HUES64 (cell line): ENCODE data around the gene CAPS.

Experiments used
- H3K27ac ChIP-seq: 2 replicates; pipeline ENCODE4 v1.7.0; 2013; ENCODE audit warnings: low read depth, low read length, inconsistent platforms
- H3K27me3 ChIP-seq: 2 replicates; pipeline ENCODE4 v1.6.1; 2013; ENCODE audit warnings: mild to moderate bottlenecking, low read length; ENCODE audit not compliant: insufficient read depth
- H3K36me3 ChIP-seq: 2 replicates; pipeline ENCODE4 v1.6.1; 2013; ENCODE audit warnings: mild to moderate bottlenecking, low read length; ENCODE audit not compliant: insufficient read depth
- H3K4me1 ChIP-seq: 2 replicates; pipeline ENCODE4 v1.6.1; 2013; ENCODE audit warnings: mild to moderate bottlenecking, low read length, moderate library complexity; ENCODE audit not compliant: insufficient read depth
- H3K4me3 ChIP-seq: 2 replicates; pipeline ENCODE4 v1.5.1; 2013; ENCODE audit warnings: mild to moderate bottlenecking, low read length, moderate library complexity
- H3K9ac ChIP-seq: 2 replicates; pipeline ENCODE4 v1.6.1; 2013; ENCODE audit warnings: mild to moderate bottlenecking, low read depth, low read length
- H3K9me3 ChIP-seq: 2 replicates; pipeline ENCODE4 v1.6.1; 2013; ENCODE audit warnings: low read depth, low read length; ENCODE audit not compliant: insufficient read depth
- WGBS: fragments of 150-250, 120-280 bp; methylation state at CpG from one replicate; pipeline ENCODE4 v1.1.7; 2013; ENCODE audit warnings: missing lambda C conversion rate; 5-methylcytosine and 5-hydroxymethylcytosine counted together

Gene CAPS

DNA sequence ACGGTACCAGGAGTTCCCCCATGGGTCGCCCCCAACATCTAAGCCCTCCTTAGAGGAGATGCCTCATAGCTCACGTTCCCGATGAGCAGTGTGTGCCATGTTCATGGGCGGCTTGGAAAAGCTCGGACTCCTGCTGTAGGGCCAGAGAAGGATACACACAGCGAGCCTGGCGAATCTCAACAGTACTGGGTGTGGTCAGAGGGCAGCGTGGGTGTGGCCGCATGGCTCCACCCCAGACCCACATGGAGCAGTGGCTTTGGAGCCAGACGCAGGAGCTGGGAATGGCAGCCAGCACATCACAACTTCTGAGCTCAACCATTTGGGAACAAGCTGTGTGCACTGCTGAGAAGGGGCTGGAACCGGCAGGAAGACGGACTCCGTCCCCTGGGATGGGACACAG is 15.6 kb downstream of the CAPS start:
- Histone ChIP-seq H3K9ac (no peak overlapping the region), H3K36me3 (peaks cover 86% of the 10 kb centered on the region), H3K4me1 (no peaks in the 10 kb centered on the region), H3K27me3 (no peaks in the 10 kb centered on the region), H3K4me3 (no peak overlapping the region), H3K9me3 (no peaks in the 10 kb centered on the region), H3K27ac (no peak overlapping the region)
- WGBS: 91% methylated on average over 14 of the region's 14 CpGs

DNA sequence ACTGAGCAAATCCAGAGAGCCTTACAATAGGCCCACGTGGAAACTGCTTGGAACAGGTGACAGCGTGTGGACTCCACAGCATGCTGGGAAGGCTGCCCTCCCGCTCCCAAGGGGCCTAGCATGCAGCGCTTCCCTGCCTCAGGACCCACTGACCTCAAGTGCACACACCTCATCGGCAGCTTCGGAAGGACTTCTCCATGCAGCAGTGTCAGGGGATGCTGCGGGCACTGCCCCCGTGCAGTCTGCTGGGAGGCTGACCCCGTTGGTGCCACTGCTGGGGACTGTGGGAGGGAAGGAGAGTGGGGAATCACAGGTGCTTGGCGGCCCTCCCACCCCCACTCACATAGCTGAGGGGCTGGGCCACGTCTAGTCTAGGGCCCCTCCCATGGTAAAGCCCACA is 17.2 kb downstream of the CAPS start:
- H3K27me3 ChIP-seq: no peaks in the 10 kb centered on the region
- H3K27ac ChIP-seq: no peak overlapping the region
- H3K36me3 ChIP-seq: peaks cover 80% of the 10 kb centered on the region
- H3K4me3 ChIP-seq: no peak overlapping the region
- H3K4me1 ChIP-seq: no peaks in the 10 kb centered on the region
- WGBS: 98% methylated on average over 11 of the region's 11 CpGs
- H3K9me3 ChIP-seq: no peaks in the 10 kb centered on the region
- H3K9ac ChIP-seq: no peak overlapping the region

DNA sequence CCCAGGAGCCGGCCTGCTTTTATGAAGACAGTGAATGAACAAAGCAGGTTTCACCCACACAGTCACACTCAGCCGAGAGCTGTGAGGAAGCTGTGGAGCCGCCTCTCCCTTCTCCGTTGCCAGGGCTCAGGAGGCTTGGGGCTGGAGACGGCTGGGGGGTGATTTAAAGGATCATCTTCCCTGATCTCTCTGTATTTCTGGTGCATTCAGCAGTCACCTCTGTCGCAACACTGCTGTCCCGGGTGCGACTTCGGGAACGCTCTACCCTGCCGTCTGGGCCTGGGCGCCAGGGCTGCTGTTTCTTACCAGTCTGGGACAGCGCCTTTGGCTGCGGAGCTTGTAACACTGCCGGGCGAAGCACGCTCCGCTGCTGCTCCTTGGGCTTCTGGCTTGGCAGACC is 18.1 kb downstream of the CAPS start:
- Histone ChIP-seq H3K36me3 (peaks cover 79% of the 10 kb centered on the region), H3K4me1 (no peaks in the 10 kb centered on the region), H3K9ac (no peak overlapping the region), H3K27ac (no peak overlapping the region), H3K27me3 (no peaks in the 10 kb centered on the region), H3K9me3 (no peaks in the 10 kb centered on the region), H3K4me3 (no peak overlapping the region)
- WGBS: 97% methylated on average over 18 of the region's 18 CpGs

DNA sequence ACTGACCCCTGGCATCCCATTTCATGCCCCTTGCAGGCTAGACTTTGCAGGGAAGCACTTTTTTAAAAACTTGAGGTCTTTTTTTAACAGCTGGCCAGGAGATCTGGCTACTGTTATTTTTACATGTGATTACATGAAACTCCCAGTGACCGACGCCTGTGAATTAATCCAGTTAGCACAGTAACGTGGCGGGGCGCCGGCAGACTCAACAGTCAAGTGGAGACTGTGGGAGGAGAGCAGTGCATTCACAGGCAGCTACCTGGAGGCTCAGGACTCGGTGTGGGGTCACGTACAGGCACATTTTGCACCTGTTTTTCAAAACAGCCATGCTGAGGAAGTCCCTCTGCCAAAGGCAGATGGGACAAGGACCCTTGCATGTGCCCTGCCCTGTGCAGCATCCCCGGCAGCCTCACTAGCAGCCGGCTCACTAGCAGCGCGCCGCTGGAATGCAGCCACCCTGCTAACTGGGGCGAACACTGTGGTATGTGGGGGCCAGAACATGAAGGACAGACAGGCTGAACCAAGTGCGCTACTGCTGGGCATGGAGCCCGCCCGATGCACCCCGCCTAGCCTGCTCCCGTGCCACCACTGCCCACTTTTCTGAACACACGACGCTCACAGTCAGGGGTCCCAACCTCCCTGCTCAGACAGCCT is 18.7 kb downstream of the CAPS start:
- H3K27me3 ChIP-seq: no peaks in the 10 kb centered on the region
- H3K4me3 ChIP-seq: no peak overlapping the region
- no peaks in the 10 kb centered on the region for H3K9me3 ChIP-seq
- H3K4me1 ChIP-seq: no peaks in the 10 kb centered on the region
- no peak overlapping the region for H3K27ac ChIP-seq
- 95% methylated on average over 21 of the region's 21 CpGs for WGBS
- H3K36me3 ChIP-seq: peaks cover 79% of the 10 kb centered on the region
- H3K9ac ChIP-seq: no peak overlapping the region

DNA sequence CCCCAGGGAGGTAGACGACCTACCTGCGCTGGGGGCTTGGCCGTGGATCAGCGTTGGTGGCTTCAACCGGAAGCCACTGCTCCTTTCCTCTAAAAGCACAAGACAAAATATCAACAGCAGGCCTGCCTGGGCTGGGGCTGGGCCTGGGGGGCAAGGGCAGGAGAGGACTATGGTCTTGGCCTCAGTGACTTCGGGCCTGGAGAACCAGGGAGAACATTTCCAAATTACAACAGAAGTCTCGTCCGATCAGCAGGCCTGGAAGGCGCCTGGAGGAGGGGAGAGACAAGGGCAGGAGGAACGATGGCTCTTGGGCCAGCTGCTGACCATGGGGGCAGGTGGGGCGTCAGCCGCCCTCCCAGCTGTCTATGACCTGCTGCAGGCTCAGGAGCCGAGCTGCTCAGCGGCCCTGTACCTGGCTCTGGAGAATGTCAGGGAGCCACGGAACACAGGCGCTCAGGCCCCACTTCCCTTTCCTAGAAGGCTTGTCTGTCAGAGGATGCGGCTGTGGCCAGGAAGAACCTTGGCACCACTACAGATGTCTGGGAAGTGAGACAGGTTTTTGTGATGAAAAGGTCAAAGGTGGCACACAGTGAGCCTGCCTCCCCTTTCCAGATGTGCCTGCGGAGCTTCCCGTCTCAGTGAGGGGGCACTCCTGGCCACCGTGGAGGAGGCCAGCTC is 19.5 kb downstream of the CAPS start:
- Histone ChIP-seq H3K4me1 (no peaks in the 10 kb centered on the region), H3K4me3 (no peak overlapping the region), H3K9ac (no peak overlapping the region), H3K27me3 (no peaks in the 10 kb centered on the region), H3K9me3 (no peaks in the 10 kb centered on the region), H3K36me3 (peaks cover 76% of the 10 kb centered on the region), H3K27ac (no peak overlapping the region)
- WGBS: 91% methylated on average over 20 of the region's 20 CpGs

DNA sequence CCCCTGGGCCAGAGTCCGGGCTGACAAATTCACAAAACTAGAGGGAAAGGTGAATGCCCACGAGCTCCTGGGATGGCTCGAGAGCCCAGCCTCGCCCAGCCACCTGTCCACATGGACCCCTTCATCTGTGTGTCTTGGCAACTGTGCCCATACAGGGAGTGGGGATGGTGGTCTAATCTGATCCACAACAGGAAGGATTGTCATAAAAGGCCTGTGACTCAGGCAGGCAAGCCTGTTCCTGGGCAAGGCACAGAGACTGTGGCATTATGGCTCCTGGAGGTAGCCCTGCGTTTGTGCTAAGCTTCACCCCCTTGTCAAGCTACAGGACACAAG is 20.0 kb downstream of the CAPS start:
- 96% methylated on average over 5 of the region's 5 CpGs for WGBS
- Histone ChIP-seq H3K27me3 (no peaks in the 10 kb centered on the region), H3K4me1 (no peaks in the 10 kb centered on the region), H3K27ac (no peak overlapping the region), H3K9me3 (no peaks in the 10 kb centered on the region), H3K4me3 (no peak overlapping the region), H3K36me3 (peaks cover 74% of the 10 kb centered on the region), H3K9ac (no peak overlapping the region)

GRCh38 chr19:5934774-5935472 is 20.9 kb downstream of the CAPS start:
- Histone ChIP-seq H3K4me1 (no peaks in the 10 kb centered on the region), H3K27ac (no peak overlapping the region), H3K27me3 (no peaks in the 10 kb centered on the region), H3K4me3 (no peak overlapping the region), H3K9ac (no peak overlapping the region), H3K9me3 (no peaks in the 10 kb centered on the region), H3K36me3 (peaks cover 74% of the 10 kb centered on the region)
- 93% methylated on average over 15 of the region's 16 CpGs for WGBS

GRCh38 chr19:5935473-5936291 is 21.6 kb downstream of the CAPS start:
- Histone ChIP-seq H3K27ac (no peak overlapping the region), H3K27me3 (no peaks in the 10 kb centered on the region), H3K36me3 (peaks cover 74% of the 10 kb centered on the region), H3K9me3 (no peaks in the 10 kb centered on the region), H3K4me3 (no peak overlapping the region), H3K9ac (no peak overlapping the region), H3K4me1 (no peaks in the 10 kb centered on the region)
- WGBS: 95% methylated on average over 25 of the region's 25 CpGs

GRCh38 chr19:5936292-5936592 is 22.2 kb downstream of the CAPS start:
- Histone ChIP-seq H3K4me3 (no peak overlapping the region), H3K4me1 (no peaks in the 10 kb centered on the region), H3K27ac (no peak overlapping the region), H3K9ac (no peak overlapping the region), H3K27me3 (no peaks in the 10 kb centered on the region), H3K9me3 (no peaks in the 10 kb centered on the region), H3K36me3 (peaks cover 74% of the 10 kb centered on the region)
- 94% methylated on average over 9 of the region's 9 CpGs for WGBS

- H3K36me3 ChIP-seq: peaks cover 72% of the 10 kb centered on the region
- no peak overlapping the region for H3K9ac ChIP-seq
- WGBS: 85% methylated on average over 10 of the region's 10 CpGs
- no peak overlapping the region for H3K27ac ChIP-seq
- H3K27me3 ChIP-seq: no peaks in the 10 kb centered on the region
- H3K9me3 ChIP-seq: no peaks in the 10 kb centered on the region
- H3K4me3 ChIP-seq: no peak overlapping the region
- H3K4me1 ChIP-seq: no peaks in the 10 kb centered on the region
These were observed 23.5 kb downstream of the CAPS start for GRCh38 chr19:5937550-5937949.
